Testis (tissue), 3 donors: ENCODE results near the gene TNNT1. TPM values are rescaled to one million over a fixed set of nuclear protein-coding genes. Genes with fewer than 3 reads are reported as not detected.

ENCODE experiments used
- DNase-seq: peaks from one replicate; pipeline ENCODE4 v3.0.0-alpha.2; 2019
- H3K27ac ChIP-seq, 2 donors: fragments of 200-600 bp; sonication (generic); one replicate each; pipeline ENCODE4 v1.5.1; 2019
- H3K27me3 ChIP-seq: fragments of 200-600 bp; sonication (generic); one replicate; pipeline ENCODE4 v1.5.1; 2019
- H3K36me3 ChIP-seq: fragments of 200-600 bp; sonication (generic); one replicate; pipeline ENCODE4 v1.5.1; 2017; ENCODE audit warnings: low read depth; ENCODE audit errors: missing control alignments
- H3K4me1 ChIP-seq: fragments of 200-600 bp; sonication (generic); one replicate; pipeline ENCODE4 v1.5.1; 2019
- H3K4me3 ChIP-seq, 2 donors: fragments of 200-600 bp; sonication (generic); one replicate each; pipeline ENCODE4 v1.5.1; 2017 to 2019
- H3K9me3 ChIP-seq: fragments of 200-600 bp; sonication (generic); one replicate; pipeline ENCODE4 v1.5.1; 2017
- CTCF ChIP-seq, 3 experiments: fragments of 450-650 bp in 2 of 3; fragments of 200-600 bp in 1 of 3; sonication (generic) in 1 of 3; IDR thresholded peaks; one replicate each; pipeline ENCODE4 v1.5.1; 2016 to 2019; ENCODE audit warnings: antibody characterized with exemption in 3 of 3, mild to moderate bottlenecking in 2 of 3, moderate library complexity in 1 of 3
- POLR2A ChIP-seq: fragments of 450-650 bp; IDR thresholded peaks from one replicate; pipeline ENCODE4 v1.6.1; 2017; ENCODE audit warnings: antibody characterized with exemption, mild to moderate bottlenecking, moderate library complexity
- WGBS, 2 donors: methylation state at CpG; one replicate each; pipeline ENCODE4 v1.1.5; 2018; 5-methylcytosine and 5-hydroxymethylcytosine counted together
- intact Hi-C: fragments of 100-400 bp; cut with DNase I; formaldehyde crosslinking; loops from one replicate; pipeline ENCODE4 v1.15.1; 2023; ENCODE audit warnings: low total_unique reads
- polyA plus RNA-seq: library from polyadenylated mRNA; stranded (reverse); fragments of 350-450 nt; fragmentation: Illumina TruSeq; extraction: RNeasy Lipid Tissue Mini Kit (QIAGEN cat#74804); gene quantifications from one replicate; pipeline ENCODE4 v1.2.3, GENCODE V29; 2014; ENCODE audit warnings: low read depth, low replicate concordance; ENCODE audit not compliant: insufficient read depth
- total RNA-seq, 2 donors: library from RNA; depleted of rRNA; stranded (reverse); fragments of >200 nt; gene quantifications; one replicate each; pipeline ENCODE4 v1.2.3, GENCODE V29; 2016

The TNNT1 gene
- total and polyA plus RNA-seq, 3 donors from 2014 or later, result 13.0 to 84.0 (median 14.5) TPM

- peak overlapping the region; percentile 68 to 72 for H3K4me3 ChIP-seq
- H3K9me3 ChIP-seq, result no peaks in the 10 kb centered on the region
- H3K27ac ChIP-seq, result peak overlapping the region; percentile 68 to 79
- peaks cover 34% of the 10 kb centered on the region for H3K4me1 ChIP-seq
- 49 to 53% methylated on average over 13 of the region's 13 CpGs for WGBS, 2 donors
- intact Hi-C loops, result no loop called here
- TF ChIP-seq POLR2A, result no peak
- TF ChIP-seq CTCF (IDR thresholded peaks at IDR 0.05), result no peak
- H3K27me3 ChIP-seq, result no peaks in the 10 kb centered on the region
- no peaks in the 10 kb centered on the region for H3K36me3 ChIP-seq
- no peak for DNase-seq
Observed at GRCh38 chr19:55115446-55116065, 33.5 kb downstream of the TNNT1 start.

DNA sequence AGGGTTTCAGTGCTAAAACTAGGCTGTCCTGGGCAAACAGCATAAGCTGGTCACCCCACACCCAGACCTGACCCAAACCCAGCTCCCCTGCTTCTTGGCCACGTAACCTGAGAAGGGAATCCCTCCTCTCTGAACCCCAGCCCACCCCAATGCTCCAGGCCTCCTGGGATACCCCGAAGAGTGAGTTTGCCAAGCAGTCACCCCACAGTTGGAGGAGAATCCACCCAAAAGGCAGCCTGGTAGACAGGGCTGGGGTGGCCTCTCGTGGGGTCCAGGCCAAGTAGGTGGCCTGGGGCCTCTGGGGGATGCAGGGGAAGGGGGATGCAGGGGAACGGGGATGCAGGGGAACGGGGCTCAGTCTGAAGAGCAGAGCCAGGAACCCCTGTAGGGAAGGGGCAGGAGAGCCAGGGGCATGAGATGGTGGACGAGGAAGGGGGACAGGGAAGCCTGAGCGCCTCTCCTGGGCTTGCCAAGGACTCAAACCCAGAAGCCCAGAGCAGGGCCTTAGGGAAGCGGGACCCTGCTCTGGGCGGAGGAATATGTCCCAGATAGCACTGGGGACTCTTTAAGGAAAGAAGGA lies 34.4 kb downstream of the TNNT1 start:
- 78 to 85% methylated on average over 5 to 9 of the region's 9 CpGs for WGBS, 2 donors
- peaks cover 34% of the 10 kb centered on the region for H3K4me1 ChIP-seq
- intact Hi-C loops, result no loop called here

DNA sequence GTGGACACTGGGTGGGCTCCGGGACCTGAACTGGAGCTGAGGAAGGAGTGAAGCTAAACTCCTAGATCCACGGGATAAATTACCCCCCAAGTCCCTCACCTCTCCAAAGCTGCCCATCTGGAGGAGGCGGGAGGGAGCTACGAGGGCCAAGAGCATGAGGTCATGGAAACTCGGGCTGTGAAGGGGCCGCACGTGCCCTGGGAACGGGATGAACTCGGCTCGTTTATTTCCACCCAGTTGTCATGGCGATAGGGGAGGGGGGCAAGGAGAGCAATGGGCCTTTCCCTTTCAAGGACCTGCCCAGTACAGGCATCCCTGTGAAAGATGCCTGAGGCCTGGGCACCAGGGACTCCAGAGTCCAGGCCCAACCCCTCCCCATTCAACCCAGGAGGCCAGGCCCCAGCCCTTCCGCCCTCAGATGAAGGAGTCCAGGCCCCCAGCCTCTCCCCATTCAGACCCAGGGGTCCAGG lies 35.4 kb downstream of the TNNT1 start:
- intact Hi-C loops, result no loop called here
- WGBS, 2 donors, result 27 to 31% methylated on average over 11 to 12 of the region's 12 CpGs
- no peaks in the 10 kb centered on the region for H3K9me3 ChIP-seq
- peak overlapping the region; percentile 73 to 79 for H3K27ac ChIP-seq
- no peaks in the 10 kb centered on the region for H3K36me3 ChIP-seq
- no peak for TF ChIP-seq POLR2A
- no peak for TF ChIP-seq CTCF (IDR thresholded peaks at IDR 0.05)
- H3K4me1 ChIP-seq, result peaks cover 34% of the 10 kb centered on the region
- no peak overlapping the region for H3K4me3 ChIP-seq
- H3K27me3 ChIP-seq, result no peaks in the 10 kb centered on the region
- peak; percentile 93 for DNase-seq

More for the DNA sequence above, 34.4 kb downstream of the TNNT1 start:
- TF ChIP-seq POLR2A (no peak), CTCF (IDR thresholded peaks at IDR 0.05) (no peak)
- Histone ChIP-seq H3K27me3 (no peaks in the 10 kb centered on the region), H3K4me3 (no peak overlapping the region), H3K9me3 (no peaks in the 10 kb centered on the region), H3K36me3 (no peaks in the 10 kb centered on the region), H3K27ac (peak overlapping the region; percentile 63 to 79)
- DNase-seq, result no peak

- WGBS, 2 donors, result 73 to 74% methylated on average over 17 to 23 of the region's 23 CpGs
- intact Hi-C loops, result no loop called here
- Histone ChIP-seq H3K27me3 (no peaks in the 10 kb centered on the region), H3K36me3 (no peaks in the 10 kb centered on the region), H3K4me3 (no peak overlapping the region), H3K4me1 (peaks cover 28% of the 10 kb centered on the region), H3K9me3 (no peaks in the 10 kb centered on the region), H3K27ac (peak overlapping the region; percentile 73 to 79)
- TF ChIP-seq CTCF (IDR thresholded peaks at IDR 0.05) (no peak), POLR2A (no peak)
- no peak for DNase-seq
Observed at GRCh38 chr19:55112777-55113569, 36.0 kb downstream of the TNNT1 start.
